Measurements from ENCODE around the gene ATP6V0C.
A peak's percentile ranks its signal among the peaks of the same experiment; 100 is the strongest.

Gene ATP6V0C

GRCh38 chr16:2513405-2514332 is at the start of gene ATP6V0C:
Gene ATP6V0C, plus strand, starts transcription at chr16:2513952. Its CDS starts 152 bp downstream, at chr16:2514104.
- Histone ChIP-seq H3K4me1 (ENCODE audit: insufficient read depth, low read length) (peaks cover 32% of the 10 kb centered on the region), H3K4me3 (ENCODE audit: low read length) (peak within 1 kb of the TSS; percentile 54), H3K9me3 (ENCODE audit: low read length) (no peaks in the 10 kb centered on the region), H2AFZ (ENCODE audit: low read depth, low read length) (peak within 1 kb of the TSS; percentile 79), H3K36me3 (ENCODE audit: insufficient read depth, low read length) (peaks cover 9% of the 10 kb centered on the region), H3K27me3 (ENCODE audit: insufficient read depth, low read length) (no peaks in the 10 kb centered on the region)

- Histone ChIP-seq H3K9me3 (ENCODE audit: low read length) (no peaks in the 10 kb centered on the region), H2AFZ (ENCODE audit: low read depth, low read length) (no peak overlapping the region), H3K36me3 (ENCODE audit: insufficient read depth, low read length) (peaks cover 9% of the 10 kb centered on the region), H3K4me1 (ENCODE audit: insufficient read depth, low read length) (peaks cover 20% of the 10 kb centered on the region), H3K27me3 (ENCODE audit: insufficient read depth, low read length) (no peaks in the 10 kb centered on the region), H3K4me3 (ENCODE audit: low read length) (no peak overlapping the region)
Observed at GRCh38 chr16:2464333-2464732, 49.4 kb upstream of the ATP6V0C start.

- Histone ChIP-seq H3K4me1 (ENCODE audit: insufficient read depth, low read length) (peaks cover 27% of the 10 kb centered on the region), H2AFZ (ENCODE audit: low read depth, low read length) (no peak overlapping the region), H3K9me3 (ENCODE audit: low read length) (no peaks in the 10 kb centered on the region), H3K4me3 (ENCODE audit: low read length) (no peak overlapping the region), H3K36me3 (ENCODE audit: insufficient read depth, low read length) (peaks cover 9% of the 10 kb centered on the region), H3K27me3 (ENCODE audit: insufficient read depth, low read length) (no peaks in the 10 kb centered on the region)
Observed at GRCh38 chr16:2465653-2466415, 47.9 kb upstream of the ATP6V0C start.

- Histone ChIP-seq H3K9me3 (ENCODE audit: low read length) (no peaks in the 10 kb centered on the region), H3K4me3 (ENCODE audit: low read length) (no peak overlapping the region), H3K27me3 (ENCODE audit: insufficient read depth, low read length) (no peaks in the 10 kb centered on the region), H3K36me3 (ENCODE audit: insufficient read depth, low read length) (peaks cover 3% of the 10 kb centered on the region), H3K4me1 (ENCODE audit: insufficient read depth, low read length) (peaks cover 31% of the 10 kb centered on the region), H2AFZ (ENCODE audit: low read depth, low read length) (no peak overlapping the region)
Observed at GRCh38 chr16:2466667-2467527, 46.9 kb upstream of the ATP6V0C start.

- no peaks in the 10 kb centered on the region for H3K27me3 ChIP-seq (ENCODE audit: insufficient read depth, low read length)
- H3K36me3 ChIP-seq (ENCODE audit: insufficient read depth, low read length): peaks cover under 1% of the 10 kb centered on the region
- no peak overlapping the region for H3K4me3 ChIP-seq (ENCODE audit: low read length)
- no peak overlapping the region for H2AFZ ChIP-seq (ENCODE audit: low read depth, low read length)
- H3K9me3 ChIP-seq (ENCODE audit: low read length): no peaks in the 10 kb centered on the region
- H3K4me1 ChIP-seq (ENCODE audit: insufficient read depth, low read length): peaks cover 39% of the 10 kb centered on the region
Observed at GRCh38 chr16:2467528-2468232, 46.1 kb upstream of the ATP6V0C start.

DNA sequence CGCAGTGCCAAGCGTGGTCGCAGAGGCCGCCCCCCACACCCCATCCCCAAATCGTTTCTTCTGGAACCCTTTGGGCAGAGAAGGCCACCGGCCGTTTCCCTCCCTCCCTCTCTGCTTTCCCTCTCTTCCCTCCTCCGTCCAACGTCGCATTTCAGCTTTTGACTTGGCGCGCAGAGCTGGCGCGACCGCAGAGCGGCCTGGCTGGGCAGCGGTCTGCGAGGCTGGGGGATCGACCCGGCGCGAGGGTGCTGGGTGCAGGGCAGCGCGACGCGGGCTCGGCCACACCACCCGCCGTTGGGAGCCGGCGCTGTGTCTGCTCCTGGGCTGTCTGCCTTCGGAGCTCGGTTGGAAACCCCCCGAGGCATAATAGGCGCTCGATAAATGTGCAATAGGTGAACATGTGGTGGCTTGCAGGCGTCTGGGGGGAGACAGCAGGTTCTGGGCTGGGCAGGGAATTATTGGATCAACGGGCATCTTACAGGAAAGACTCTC is 45.5 kb upstream of the ATP6V0C start:
- Histone ChIP-seq H3K4me1 (ENCODE audit: insufficient read depth, low read length) (peaks cover 41% of the 10 kb centered on the region), H3K4me3 (ENCODE audit: low read length) (no peak overlapping the region), H3K9me3 (ENCODE audit: low read length) (no peaks in the 10 kb centered on the region), H3K36me3 (ENCODE audit: insufficient read depth, low read length) (no peaks in the 10 kb centered on the region), H3K27me3 (ENCODE audit: insufficient read depth, low read length) (no peaks in the 10 kb centered on the region), H2AFZ (ENCODE audit: low read depth, low read length) (no peak overlapping the region)

GRCh38 chr16:2468725-2469398 is 44.9 kb upstream of the ATP6V0C start:
- H3K4me3 ChIP-seq (ENCODE audit: low read length): no peak overlapping the region
- no peaks in the 10 kb centered on the region for H3K27me3 ChIP-seq (ENCODE audit: insufficient read depth, low read length)
- no peaks in the 10 kb centered on the region for H3K36me3 ChIP-seq (ENCODE audit: insufficient read depth, low read length)
- H2AFZ ChIP-seq (ENCODE audit: low read depth, low read length): no peak overlapping the region
- H3K9me3 ChIP-seq (ENCODE audit: low read length): no peaks in the 10 kb centered on the region
- peaks cover 43% of the 10 kb centered on the region for H3K4me1 ChIP-seq (ENCODE audit: insufficient read depth, low read length)

DNA sequence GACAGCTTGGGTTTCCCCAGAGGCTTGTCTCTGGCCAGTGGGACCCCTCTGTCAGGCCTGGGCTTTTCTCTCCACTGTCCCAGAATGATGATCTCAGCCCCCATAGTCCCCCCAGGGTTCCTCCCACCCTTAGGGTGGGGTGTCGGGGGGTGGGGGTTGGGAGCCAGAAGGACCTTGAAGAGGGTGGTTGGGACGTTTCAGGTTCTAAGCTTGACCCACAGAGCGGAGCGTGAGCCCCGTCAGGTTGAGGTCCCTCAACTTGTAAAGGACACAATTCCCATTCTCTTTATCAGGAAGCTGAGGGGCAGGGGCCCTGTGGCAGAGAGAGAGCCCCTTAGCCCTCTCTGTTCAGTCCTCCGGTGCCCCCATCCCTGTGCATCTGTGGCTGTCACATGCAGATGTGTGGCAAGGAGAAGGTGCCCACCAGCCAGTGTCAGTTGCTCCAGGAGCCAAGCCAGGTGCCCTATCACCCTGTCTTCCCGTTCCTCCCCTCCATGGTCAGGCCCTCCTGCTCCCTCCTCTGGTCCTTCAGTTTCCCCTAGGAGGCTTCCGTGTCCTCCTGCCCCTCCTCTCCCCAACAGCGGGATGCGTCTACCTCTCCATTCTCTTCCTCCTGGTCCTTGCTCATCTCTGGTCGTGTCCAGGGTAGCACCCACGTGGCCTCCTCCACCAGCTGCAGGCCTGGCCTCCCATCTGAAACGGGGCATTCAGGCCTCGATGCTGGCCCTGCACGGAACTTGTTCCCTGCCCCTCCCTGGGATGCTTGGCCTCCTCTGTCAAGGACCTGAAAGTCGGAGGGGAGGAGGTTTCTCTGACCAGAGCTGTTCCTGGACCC is 44.1 kb upstream of the ATP6V0C start:
- H3K4me3 ChIP-seq (ENCODE audit: low read length): no peak overlapping the region
- H3K4me1 ChIP-seq (ENCODE audit: insufficient read depth, low read length): peaks cover 43% of the 10 kb centered on the region
- H3K9me3 ChIP-seq (ENCODE audit: low read length): no peaks in the 10 kb centered on the region
- no peaks in the 10 kb centered on the region for H3K36me3 ChIP-seq (ENCODE audit: insufficient read depth, low read length)
- no peak overlapping the region for H2AFZ ChIP-seq (ENCODE audit: low read depth, low read length)
- no peaks in the 10 kb centered on the region for H3K27me3 ChIP-seq (ENCODE audit: insufficient read depth, low read length)

DNA sequence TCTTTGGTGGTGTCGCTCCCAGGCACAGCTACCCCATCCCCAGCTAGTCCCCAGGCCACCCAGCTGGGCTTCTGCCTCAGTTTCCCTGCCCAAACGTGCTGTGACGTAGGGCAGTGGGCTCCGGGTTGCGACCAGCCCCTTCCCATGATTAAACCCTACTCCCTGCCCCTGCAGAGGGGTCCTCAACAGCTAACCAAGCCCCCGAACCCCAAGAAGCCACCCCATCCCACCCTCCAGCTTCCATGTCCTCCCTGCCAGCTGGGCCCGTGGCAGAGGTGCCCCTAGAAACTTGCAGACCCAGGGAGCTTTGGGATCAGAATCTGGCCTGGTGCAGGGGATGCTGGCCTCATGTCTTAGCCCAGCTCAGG is 43.5 kb upstream of the ATP6V0C start:
- peaks cover 43% of the 10 kb centered on the region for H3K4me1 ChIP-seq (ENCODE audit: insufficient read depth, low read length)

DNA sequence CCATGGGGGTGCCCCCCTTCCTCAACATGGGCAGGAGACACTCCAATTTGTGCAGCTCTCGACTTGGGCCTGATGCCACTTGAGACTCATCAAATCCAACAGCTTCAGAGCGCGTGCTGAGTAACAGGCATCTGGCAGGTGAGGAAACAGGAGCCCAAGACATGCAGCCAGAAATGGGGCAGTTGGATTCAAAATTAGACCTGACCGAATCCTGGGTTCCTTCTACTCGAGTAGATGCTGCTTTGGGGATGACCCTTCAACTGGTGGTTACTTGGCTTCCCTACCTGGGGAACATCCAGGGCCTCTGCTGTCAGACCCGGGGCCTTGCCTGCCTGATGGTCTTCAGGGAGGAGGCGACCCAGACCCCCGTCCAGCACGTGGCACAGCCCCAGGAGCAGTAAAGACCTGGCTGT is 43.1 kb upstream of the ATP6V0C start:
- Histone ChIP-seq H3K4me1 (ENCODE audit: insufficient read depth, low read length) (peaks cover 44% of the 10 kb centered on the region), H3K36me3 (ENCODE audit: insufficient read depth, low read length) (no peaks in the 10 kb centered on the region), H3K27me3 (ENCODE audit: insufficient read depth, low read length) (no peaks in the 10 kb centered on the region), H3K4me3 (ENCODE audit: low read length) (peak overlapping the region; percentile 18), H3K9me3 (ENCODE audit: low read length) (no peaks in the 10 kb centered on the region), H2AFZ (ENCODE audit: low read depth, low read length) (no peak overlapping the region)

More for the DNA sequence above, 43.5 kb upstream of the ATP6V0C start:
- Histone ChIP-seq H3K9me3 (ENCODE audit: low read length) (no peaks in the 10 kb centered on the region), H3K4me3 (ENCODE audit: low read length) (no peak overlapping the region), H3K36me3 (ENCODE audit: insufficient read depth, low read length) (no peaks in the 10 kb centered on the region), H2AFZ (ENCODE audit: low read depth, low read length) (no peak overlapping the region), H3K27me3 (ENCODE audit: insufficient read depth, low read length) (no peaks in the 10 kb centered on the region)

GRCh38 chr16:2471016-2471652 is 42.6 kb upstream of the ATP6V0C start, which contains the start of gene NTN3:
Gene NTN3, plus strand, starts transcription at chr16:2471297. Its CDS starts 405 bp downstream, at chr16:2471702.
- peak within 1 kb of the TSS; percentile 36 for H3K4me3 ChIP-seq (ENCODE audit: low read length)
- no peak within 1 kb of the TSS for H2AFZ ChIP-seq (ENCODE audit: low read depth, low read length)
- peaks cover 49% of the 10 kb centered on the region for H3K4me1 ChIP-seq (ENCODE audit: insufficient read depth, low read length)
- H3K36me3 ChIP-seq (ENCODE audit: insufficient read depth, low read length): no peaks in the 10 kb centered on the region
- H3K27me3 ChIP-seq (ENCODE audit: insufficient read depth, low read length): no peaks in the 10 kb centered on the region
- H3K9me3 ChIP-seq (ENCODE audit: low read length): no peaks in the 10 kb centered on the region

Measured in neuron (in vitro differentiated cells).